COR-L47 (cell line): ENCODE data around the gene UGT1A9.
"Not testable (repeated sequence)": the region's sequence is repeated elsewhere in the genome, so short reads cannot be mapped to it uniquely, and the experiment has no call there.

ENCODE experiments used
- DNase-seq: peaks from one replicate; lab custom pipeline; 2025; lab: John Stamatoyannopoulos, UW

Gene UGT1A9

DNA sequence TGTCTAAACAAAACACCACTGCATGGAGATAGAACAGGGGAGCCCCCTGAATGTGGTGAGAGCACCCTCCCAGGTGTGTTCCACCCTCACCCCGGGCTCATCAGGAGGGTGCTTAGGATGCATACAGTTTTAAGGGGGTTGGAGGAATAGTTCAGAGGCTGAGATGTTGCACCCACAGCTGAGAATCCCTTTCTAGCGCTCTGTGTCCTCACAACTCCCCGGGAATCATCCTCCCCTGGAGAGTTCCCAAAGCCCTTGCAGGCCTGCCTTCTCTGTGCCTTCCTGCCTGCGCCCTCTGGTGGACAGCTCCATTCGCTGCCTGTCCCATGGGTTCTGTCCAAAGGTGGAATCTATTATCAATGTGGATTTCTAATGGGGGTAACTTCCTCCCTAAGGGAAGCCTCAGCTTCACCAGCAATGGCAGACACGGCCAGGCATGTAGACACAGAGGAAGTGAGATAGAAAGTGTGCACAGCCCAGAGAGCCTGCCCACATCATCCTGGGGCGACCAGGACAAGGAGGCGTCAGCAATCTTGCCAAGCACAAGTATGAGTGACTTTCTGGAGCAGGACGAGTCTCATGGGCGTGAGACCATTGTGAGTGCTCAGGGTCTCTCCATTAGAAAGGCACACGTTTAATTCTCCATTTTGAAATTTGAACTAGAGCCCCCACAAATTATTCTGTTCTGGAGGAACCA, 39.8 kb downstream of the UGT1A9 start:
- peak; percentile 67 for DNase-seq

- no peak for DNase-seq
Measured at GRCh38 chr2:233712611-233713261, 41.0 kb downstream of the UGT1A9 start, which contains the start of gene UGT1A5. UGT1A5 (plus strand) TSS chr2:233712907; CDS start chr2:233712992, 85 bp downstream.

DNA sequence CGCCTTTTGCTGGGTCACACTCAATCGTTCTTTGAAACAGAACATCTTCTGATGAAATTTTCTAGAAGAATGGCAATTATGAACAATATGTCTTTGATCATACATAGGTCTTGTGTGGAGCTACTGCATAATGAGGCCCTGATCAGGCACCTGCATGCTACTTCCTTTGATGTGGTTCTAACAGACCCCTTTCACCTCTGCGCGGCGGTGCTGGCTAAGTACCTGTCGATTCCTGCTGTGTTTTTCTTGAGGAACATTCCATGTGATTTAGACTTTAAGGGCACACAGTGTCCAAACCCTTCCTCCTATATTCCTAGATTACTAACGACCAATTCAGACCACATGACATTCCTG, 41.5 kb downstream of the UGT1A9 start:
- no peak for DNase-seq

DNA sequence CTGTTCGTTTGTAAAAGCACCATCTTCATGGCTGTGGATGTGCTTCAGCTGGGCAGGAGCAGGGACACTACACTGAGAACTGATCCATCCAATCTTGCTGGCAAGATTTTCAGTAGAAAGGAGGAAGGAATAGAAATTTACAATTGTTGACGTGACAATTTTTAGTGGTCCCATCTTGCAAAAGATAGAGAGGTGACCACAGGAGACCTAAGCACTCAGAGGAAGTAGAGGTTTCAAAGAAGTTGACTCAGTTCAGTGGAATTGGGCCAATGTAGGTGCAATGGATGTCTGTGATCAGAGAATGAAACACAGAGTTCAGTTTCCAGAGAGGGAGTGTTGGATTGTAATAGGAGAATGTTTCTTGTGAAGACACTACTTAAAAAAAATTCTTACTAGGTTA, 42.4 kb downstream of the UGT1A9 start:
- no peak for DNase-seq

- DNase-seq, result no peak
Measured at GRCh38 chr2:233718552-233718951, 46.9 kb downstream of the UGT1A9 start, which contains the start of gene UGT1A4. UGT1A4 (plus strand) TSS chr2:233718736; CDS start chr2:233718821, 85 bp downstream.

- DNase-seq, result no peak
Measured at GRCh38 chr2:233728723-233729301, 57.1 kb downstream of the UGT1A9 start, which contains the start of gene UGT1A3. UGT1A3 (plus strand) TSS chr2:233729042; CDS start chr2:233729127, 85 bp downstream.

GRCh38 chr2:233736868-233737653, 65.4 kb downstream of the UGT1A9 start:
- DNase-seq, result not testable (repeated sequence)

DNA sequence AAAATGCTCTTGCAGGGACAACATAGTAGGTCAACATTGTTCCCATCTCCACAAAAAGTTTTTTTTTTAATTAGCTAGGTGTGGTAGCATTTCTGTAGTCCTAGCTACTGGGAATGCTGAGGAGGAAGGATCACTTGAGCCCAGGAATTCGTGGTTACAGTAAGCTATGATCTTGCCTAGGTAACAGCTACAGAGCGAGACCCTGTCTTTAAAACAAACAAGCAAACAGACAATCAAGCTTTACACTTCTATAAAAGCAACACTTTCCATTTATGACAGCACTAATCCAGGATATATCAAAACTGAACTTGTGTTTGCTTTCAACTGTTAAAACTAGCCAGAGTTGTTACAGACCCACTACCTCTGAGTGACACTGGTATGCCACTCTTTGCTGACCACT, 69.2 kb downstream of the UGT1A9 start:
- no peak for DNase-seq

DNA sequence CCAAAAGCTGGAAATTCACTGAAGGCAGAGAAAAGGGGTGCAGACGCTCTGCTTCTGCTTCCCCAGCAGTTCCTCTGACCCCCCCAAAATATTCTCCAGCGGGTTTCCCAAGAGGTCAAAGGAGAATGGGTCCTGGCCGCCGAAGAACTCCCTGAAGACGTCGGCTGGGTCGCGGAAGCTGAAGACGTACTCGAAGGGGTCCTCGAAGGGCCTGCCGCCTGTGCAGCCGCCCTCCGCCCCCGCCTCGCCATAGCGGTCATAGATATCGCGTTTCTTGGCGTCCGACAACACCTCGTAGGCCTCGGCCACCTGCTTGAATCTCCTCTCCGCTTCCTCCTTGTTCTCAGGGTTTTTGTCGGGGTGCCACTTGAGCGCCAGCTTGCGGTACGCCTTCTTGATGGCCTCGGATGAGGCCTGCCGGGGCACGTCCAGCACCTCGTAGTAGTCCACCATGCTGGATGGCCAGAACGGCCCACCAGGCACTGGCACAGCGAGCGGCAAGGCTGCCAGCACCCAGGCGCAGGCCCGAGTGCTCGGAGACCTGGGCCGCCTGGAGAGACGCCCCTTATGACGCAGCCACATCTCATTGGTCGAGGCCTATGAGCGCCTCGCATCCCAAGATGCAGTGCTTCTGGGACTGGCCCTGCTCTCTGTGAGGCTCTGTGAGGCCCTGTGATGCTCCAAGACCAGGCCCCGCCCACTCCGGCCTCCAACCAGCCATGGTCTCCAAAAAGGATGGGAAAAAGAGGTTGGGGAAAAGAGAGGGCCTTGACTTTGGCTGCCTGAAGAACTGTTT, 72.0 kb downstream of the UGT1A9 start:
- no peak for DNase-seq

DNA sequence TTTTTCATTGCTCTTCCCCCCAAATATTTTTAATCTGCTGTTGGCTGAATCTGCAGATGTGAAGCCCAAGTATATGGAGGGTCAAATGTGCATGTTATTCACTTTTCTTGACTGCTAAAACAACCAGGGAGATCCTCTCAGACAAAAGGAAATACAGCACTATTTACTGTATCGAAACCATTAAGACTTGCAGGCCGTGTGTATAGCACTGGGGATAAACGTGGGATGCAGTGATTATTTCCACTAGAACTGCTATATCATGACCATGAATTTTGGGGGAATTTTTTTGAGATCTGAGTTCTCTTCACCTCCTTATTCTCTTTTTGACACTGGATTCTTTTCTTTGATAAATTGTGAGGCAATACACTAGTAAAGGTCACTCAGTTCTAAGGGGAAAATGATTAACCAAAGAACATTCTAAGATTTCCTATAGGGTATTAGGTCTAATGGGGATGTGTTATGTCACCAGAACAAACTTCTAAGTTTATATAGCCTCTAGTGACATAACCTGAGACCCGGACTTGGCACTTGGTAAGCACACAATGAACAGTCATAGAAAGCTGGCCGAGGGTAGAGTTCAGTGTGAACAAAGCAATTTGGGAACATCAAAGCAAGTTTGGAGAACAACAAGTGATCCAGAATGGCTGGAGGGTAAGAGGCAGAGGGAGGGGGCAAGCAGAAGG, 73.5 kb downstream of the UGT1A9 start:
- no peak for DNase-seq

- not testable (repeated sequence) for DNase-seq
Measured at GRCh38 chr2:233745838-233746237, 74.1 kb downstream of the UGT1A9 start.

- DNase-seq, result no peak
Measured at GRCh38 chr2:233746475-233747282, 75.0 kb downstream of the UGT1A9 start.

DNA sequence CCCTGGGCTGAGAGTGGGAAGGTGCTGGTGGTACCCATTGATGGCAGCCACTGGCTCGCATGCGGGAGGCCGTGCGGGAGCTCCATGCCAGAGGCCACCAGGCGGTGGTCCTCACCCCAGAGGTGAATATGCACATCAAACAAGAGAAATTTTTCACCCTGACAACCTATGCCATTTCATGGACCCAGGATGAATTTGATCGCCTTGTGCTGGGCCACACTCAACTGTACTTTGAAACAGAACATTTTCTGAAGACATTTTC, 75.5 kb downstream of the UGT1A9 start:
- DNase-seq, result no peak

- not testable (repeated sequence) for DNase-seq
Measured at GRCh38 chr2:233750689-233751088, 79.0 kb downstream of the UGT1A9 start.

DNA sequence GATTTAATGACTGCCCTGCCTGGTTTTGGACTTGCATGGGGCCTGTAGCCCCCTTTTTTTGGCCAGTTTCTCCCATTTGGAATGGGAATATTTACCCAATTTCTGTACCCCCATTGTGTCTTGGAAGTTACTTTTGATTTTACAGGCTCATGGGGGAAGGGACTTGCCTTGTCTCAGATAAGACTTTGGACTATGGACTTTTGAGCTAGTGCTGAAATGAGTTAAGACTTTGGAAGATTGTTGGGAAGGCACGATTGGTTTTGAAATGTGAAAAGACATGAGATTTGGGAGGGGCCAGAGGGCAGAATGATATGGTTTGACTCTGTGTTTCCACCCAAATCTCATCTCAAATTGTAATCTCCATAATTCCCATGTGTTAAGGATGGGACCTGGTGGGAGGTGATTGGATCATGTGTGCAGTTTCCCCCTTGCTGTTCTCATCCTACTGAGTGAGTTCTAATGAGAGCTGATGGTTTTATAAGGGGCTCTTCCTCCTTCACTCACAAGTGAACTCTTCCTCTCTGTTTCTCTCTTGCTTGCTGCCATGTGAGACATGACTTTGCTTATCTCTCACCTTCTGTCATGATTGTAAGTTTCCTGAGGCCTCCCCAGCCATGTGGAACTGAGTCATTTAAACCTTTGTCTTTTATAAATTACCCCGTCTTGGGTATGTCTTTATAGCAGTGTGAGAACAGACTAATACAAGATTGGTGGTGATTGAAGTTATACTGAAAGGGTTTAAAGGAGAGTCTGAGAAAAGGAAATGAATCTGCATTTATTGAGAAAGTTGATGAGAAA, 79.7 kb downstream of the UGT1A9 start:
- DNase-seq, result not testable (repeated sequence)

DNA sequence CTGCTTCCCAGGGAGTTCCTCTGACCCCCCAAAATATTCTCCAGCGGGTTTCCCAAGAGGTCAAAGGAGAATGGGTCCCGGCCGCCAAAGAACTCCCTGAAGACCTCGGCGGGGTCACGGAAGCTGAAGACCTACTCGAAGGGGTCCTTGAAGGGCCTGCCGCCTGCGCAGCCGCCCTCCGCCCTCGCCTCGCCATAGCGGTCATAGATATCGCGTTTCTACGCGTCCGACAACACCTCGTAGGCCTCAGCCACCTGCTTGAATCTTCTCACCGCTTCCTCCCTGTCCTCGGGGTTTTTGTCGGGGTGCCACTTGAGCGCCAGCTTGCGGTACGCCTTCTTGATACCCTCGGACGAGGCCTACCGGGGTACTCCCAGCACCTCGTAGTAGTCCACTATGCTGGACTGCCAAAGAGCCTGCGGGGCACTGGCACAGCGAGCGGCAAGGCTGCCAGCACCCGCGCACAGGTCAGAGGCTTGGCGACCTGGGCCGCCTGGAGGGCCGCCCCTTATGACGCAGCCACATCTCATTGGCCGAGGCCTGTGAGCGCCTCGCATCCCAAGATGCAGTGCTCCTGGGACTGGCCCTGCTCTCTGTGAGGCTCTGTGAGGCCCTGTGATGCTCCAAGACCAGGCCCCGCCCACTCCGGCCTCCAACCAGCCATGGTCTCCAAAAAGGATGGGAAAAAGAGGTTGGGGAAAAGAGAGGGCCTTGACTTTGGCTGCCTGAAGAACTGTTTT, 83.3 kb downstream of the UGT1A9 start:
- no peak for DNase-seq

DNA sequence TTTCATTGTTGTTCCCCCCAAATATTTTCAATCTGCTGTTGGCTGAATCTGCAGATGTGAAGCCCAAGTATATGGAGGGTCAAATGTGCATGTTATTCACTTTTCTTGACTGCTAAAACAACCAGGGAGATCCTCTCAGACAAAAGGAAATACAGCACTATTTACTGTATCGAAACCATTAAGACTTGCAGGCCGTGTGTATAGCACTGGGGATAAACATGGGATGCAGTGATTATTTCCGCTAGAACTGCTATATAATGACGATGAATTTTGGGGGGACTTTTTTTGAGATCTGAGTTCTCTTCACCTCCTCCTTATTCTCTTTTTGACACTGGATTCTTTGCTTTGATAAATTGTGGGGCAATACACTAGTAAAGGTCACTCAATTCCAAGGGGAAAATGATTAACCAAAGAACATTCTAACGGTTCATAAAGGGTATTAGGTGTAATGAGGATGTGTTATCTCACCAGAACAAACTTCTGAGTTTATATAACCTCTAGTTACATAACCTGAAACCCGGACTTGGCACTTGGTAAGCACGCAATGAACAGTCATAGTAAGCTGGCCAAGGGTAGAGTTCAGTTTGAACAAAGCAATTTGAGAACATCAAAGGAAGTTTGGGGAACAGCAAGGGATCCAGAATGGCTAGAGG, 84.9 kb downstream of the UGT1A9 start:
- DNase-seq, result no peak

GRCh38 chr2:233758141-233758540, 86.4 kb downstream of the UGT1A9 start:
- DNase-seq, result no peak
